Neural cell (in vitro differentiated cells): ENCODE measurements around the gene GON7.

Source experiments
- CTCF ChIP-seq: fragments of 450-650 bp; IDR thresholded peaks from 2 replicates; pipeline ENCODE4 v1.5.1; 2014; ENCODE audit warnings: antibody characterized with exemption, mild to moderate bottlenecking, moderate library complexity; ENCODE audit not compliant: poor library complexity, severe bottlenecking
- EP300 ChIP-seq: fragments of 450-650 bp; conservative IDR thresholded peaks from 2 replicates; pipeline ENCODE4 v1.6.1; 2014; ENCODE audit warnings: antibody characterized with exemption, mild to moderate bottlenecking, moderate library complexity; ENCODE audit not compliant: poor library complexity, severe bottlenecking
- EZH2 ChIP-seq: fragments of 200-600, 300-800 bp; shearing (Covaris generic), sonication (generic); IDR thresholded peaks from 2 replicates; pipeline ENCODE4 v1.6.1; 2014; ENCODE audit warnings: antibody characterized with exemption, low read length, borderline replicate concordance, mild to moderate bottlenecking; ENCODE audit not compliant: insufficient read depth, poor library complexity, severe bottlenecking
- MXI1 ChIP-seq: fragments of 450-650 bp; conservative IDR thresholded peaks from 2 replicates; pipeline ENCODE4 v1.6.1; 2014; ENCODE audit warnings: antibody characterized with exemption, mild to moderate bottlenecking; ENCODE audit not compliant: poor library complexity, severe bottlenecking
- POLR2AphosphoS5 ChIP-seq: IDR thresholded peaks from 2 replicates; pipeline ENCODE4 v1.6.1; 2012
- RAD21 ChIP-seq: fragments of 450-650 bp; conservative IDR thresholded peaks from 2 replicates; pipeline ENCODE4 v1.6.1; 2014; ENCODE audit warnings: antibody characterized with exemption, mild to moderate bottlenecking, moderate library complexity
- REST ChIP-seq: IDR thresholded peaks from 2 replicates; pipeline ENCODE4 v1.6.1; 2012; ENCODE audit warnings: borderline replicate concordance
- SMC3 ChIP-seq: fragments of 450-650 bp; conservative IDR thresholded peaks from 2 replicates; pipeline ENCODE4 v1.6.1; 2014; ENCODE audit warnings: antibody characterized with exemption, mild to moderate bottlenecking, moderate library complexity; ENCODE audit not compliant: poor library complexity
- TAF1 ChIP-seq: IDR thresholded peaks from 2 replicates; pipeline ENCODE4 v1.6.1; 2012; ENCODE audit warnings: low read depth

- TF ChIP-seq CTCF (no peak), EP300 (no peak), EZH2 (no peak), REST (no peak), POLR2AphosphoS5 (no peak), TAF1 (no peak), RAD21 (no peak), MXI1 (no peak), SMC3 (no peak)
Measured at GRCh38 chr14:93231129-93231979, 24.5 kb upstream of the GON7 start.
